ENCODE results near the gene SYNC.
"Not testable (repeated sequence)": the region's sequence is repeated elsewhere in the genome, so short reads cannot be mapped to it uniquely, and the experiment has no call there.

The SYNC gene

DNA sequence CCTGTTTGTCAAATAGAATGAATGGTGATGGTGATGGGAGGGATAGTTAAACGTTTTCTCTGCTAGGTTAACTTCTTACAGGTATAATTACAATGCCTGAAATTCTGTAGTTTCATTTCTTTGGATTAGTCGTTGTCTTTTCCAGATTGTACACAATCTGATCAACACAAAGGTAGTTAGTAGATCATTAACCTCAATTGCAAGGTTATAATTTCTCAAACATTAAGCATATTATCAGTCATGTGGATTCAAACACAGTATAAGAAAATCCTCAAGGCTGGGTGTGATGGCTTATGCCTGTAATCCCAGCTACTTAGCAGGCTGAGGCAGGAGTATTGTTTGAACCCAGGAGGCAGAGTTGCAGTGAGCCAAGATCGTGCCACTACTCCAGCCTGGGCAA lies 20.6 kb downstream of the SYNC start:
- peaks cover 33 to 99% of the 10 kb centered on the region in 2 donors for H3K36me3 ChIP-seq (replicated peaks in 1 of 2; ENCODE audit: control insufficient read depth in 2 of 2, insufficient read depth in 2 of 2, low read length in 2 of 2)

GRCh38 chr1:32681509-32681908 lies 21.1 kb downstream of the SYNC start:
- H3K27me3 ChIP-seq (ENCODE audit: control insufficient read depth in 3 of 3, insufficient read depth in 3 of 3, low read depth in 1 of 3, low read length in 3 of 3): no peaks in the 10 kb centered on the region
- no peak overlapping the region for H3K23ac ChIP-seq (ENCODE audit: low read depth, low read length, poor library complexity)
- no peak overlapping the region for H4K91ac ChIP-seq (ENCODE audit: low read depth, low read length, poor library complexity)
- no peak for DNase-seq (ENCODE audit: low spot score)
- no peak overlapping the region for H2BK5ac ChIP-seq (ENCODE audit: low read length)
- no peak overlapping the region for H3K4me2 ChIP-seq (ENCODE audit: insufficient read depth, low read length, poor library complexity, severe bottlenecking)
- H3K14ac ChIP-seq (ENCODE audit: low read length): no peak overlapping the region
- H2BK120ac ChIP-seq (ENCODE audit: low read depth, low read length): no peak overlapping the region
- no peak overlapping the region for H3K18ac ChIP-seq (ENCODE audit: low read length)
- H2BK15ac ChIP-seq (ENCODE audit: low read length): no peak overlapping the region
- no peak overlapping the region for H3K9ac ChIP-seq (ENCODE audit: low read depth, low read length, poor library complexity)
- H3K36me3 ChIP-seq (replicated peaks in 1 of 2; ENCODE audit: control insufficient read depth in 2 of 2, insufficient read depth in 2 of 2, low read length in 2 of 2): peaks cover 37 to 100% of the 10 kb centered on the region in 2 donors
- no peaks in the 10 kb centered on the region for H3K79me1 ChIP-seq (ENCODE audit: low read depth, low read length)
- no peak overlapping the region for H2AK5ac ChIP-seq (ENCODE audit: low read depth, low read length)
- no peak overlapping the region for H2AFZ ChIP-seq (ENCODE audit: low read length)
- no peaks in the 10 kb centered on the region for H3K9me3 ChIP-seq (replicated peaks in 1 of 2; ENCODE audit: control insufficient read depth in 2 of 2, insufficient read depth in 1 of 2, low read depth in 1 of 2, low read length in 2 of 2)
- H3K4me3 ChIP-seq (ENCODE audit: low read length in 2 of 2): no peak overlapping the region
- H2BK12ac ChIP-seq (ENCODE audit: low read length): no peak overlapping the region
- no peak overlapping the region for H4K8ac ChIP-seq (ENCODE audit: low read depth, low read length)
- H3K27ac ChIP-seq (replicated peaks; ENCODE audit: low read length): no peak overlapping the region
- H3K4me1 ChIP-seq (ENCODE audit: control insufficient read depth in 2 of 2, insufficient read depth in 1 of 2, low read depth in 1 of 2, low read length in 2 of 2): no peaks in the 10 kb centered on the region
- no peak overlapping the region for H3K4ac ChIP-seq (ENCODE audit: low read length)
- no CpG with 5 or more reads among the region's 2 CpGs for WGBS, 2 donors (ENCODE audit: extremely low coverage in 2 of 2, insufficient read length in 2 of 2, insufficient replicate concordance in 1 of 2)

More for the DNA sequence above, 20.6 kb downstream of the SYNC start:
- H3K27me3 ChIP-seq (ENCODE audit: control insufficient read depth in 3 of 3, insufficient read depth in 3 of 3, low read depth in 1 of 3, low read length in 3 of 3): no peaks in the 10 kb centered on the region
- H4K8ac ChIP-seq (ENCODE audit: low read depth, low read length): no peak overlapping the region
- no peaks in the 10 kb centered on the region for H3K9me3 ChIP-seq (replicated peaks in 1 of 2; ENCODE audit: control insufficient read depth in 2 of 2, insufficient read depth in 1 of 2, low read depth in 1 of 2, low read length in 2 of 2)
- no peak overlapping the region for H3K4me2 ChIP-seq (ENCODE audit: insufficient read depth, low read length, poor library complexity, severe bottlenecking)
- no peak overlapping the region for H2AFZ ChIP-seq (ENCODE audit: low read length)
- WGBS, 2 donors (ENCODE audit: extremely low coverage in 2 of 2, insufficient read length in 2 of 2, insufficient replicate concordance in 1 of 2): no CpG with 5 or more reads among the region's 3 CpGs
- H2BK12ac ChIP-seq (ENCODE audit: low read length): no peak overlapping the region
- no peaks in the 10 kb centered on the region for H3K4me1 ChIP-seq (ENCODE audit: control insufficient read depth in 2 of 2, insufficient read depth in 1 of 2, low read depth in 1 of 2, low read length in 2 of 2)
- H3K18ac ChIP-seq (ENCODE audit: low read length): no peak overlapping the region
- H2BK5ac ChIP-seq (ENCODE audit: low read length): no peak overlapping the region
- H3K14ac ChIP-seq (ENCODE audit: low read length): no peak overlapping the region
- no peak overlapping the region for H2BK120ac ChIP-seq (ENCODE audit: low read depth, low read length)
- no peaks in the 10 kb centered on the region for H3K79me1 ChIP-seq (ENCODE audit: low read depth, low read length)
- H4K91ac ChIP-seq (ENCODE audit: low read depth, low read length, poor library complexity): no peak overlapping the region
- H3K23ac ChIP-seq (ENCODE audit: low read depth, low read length, poor library complexity): no peak overlapping the region
- H3K9ac ChIP-seq (ENCODE audit: low read depth, low read length, poor library complexity): no peak overlapping the region
- H3K4ac ChIP-seq (ENCODE audit: low read length): no peak overlapping the region
- no peak overlapping the region for H2BK15ac ChIP-seq (ENCODE audit: low read length)
- no peak overlapping the region for H3K27ac ChIP-seq (replicated peaks; ENCODE audit: low read length)
- H2AK5ac ChIP-seq (ENCODE audit: low read depth, low read length): no peak overlapping the region
- DNase-seq (ENCODE audit: low spot score): no peak
- H3K4me3 ChIP-seq (ENCODE audit: low read length in 2 of 2): no peak overlapping the region

- Histone ChIP-seq H3K14ac (ENCODE audit: low read length) (no peak overlapping the region), H3K9ac (ENCODE audit: low read depth, low read length, poor library complexity) (no peak overlapping the region), H3K4me3 (ENCODE audit: low read length in 2 of 2) (no peak overlapping the region), H3K4ac (ENCODE audit: low read length) (no peak overlapping the region), H2AK5ac (ENCODE audit: low read depth, low read length) (no peak overlapping the region), H3K79me1 (ENCODE audit: low read depth, low read length) (peaks cover 4% of the 10 kb centered on the region), H2AFZ (ENCODE audit: low read length) (no peak overlapping the region), H2BK120ac (ENCODE audit: low read depth, low read length) (no peak overlapping the region), H3K27me3 (ENCODE audit: control insufficient read depth in 3 of 3, insufficient read depth in 3 of 3, low read depth in 1 of 3, low read length in 3 of 3) (no peaks in the 10 kb centered on the region), H4K8ac (ENCODE audit: low read depth, low read length) (no peak overlapping the region), H3K4me1 (ENCODE audit: control insufficient read depth in 2 of 2, insufficient read depth in 1 of 2, low read depth in 1 of 2, low read length in 2 of 2) (no peaks in the 10 kb centered on the region), H2BK12ac (ENCODE audit: low read length) (no peak overlapping the region), H3K27ac (replicated peaks; ENCODE audit: low read length) (no peak overlapping the region), H4K91ac (ENCODE audit: low read depth, low read length, poor library complexity) (no peak overlapping the region), H3K36me3 (replicated peaks in 1 of 2; ENCODE audit: control insufficient read depth in 2 of 2, insufficient read depth in 2 of 2, low read length in 2 of 2) (peaks cover 36 to 100% of the 10 kb centered on the region in 2 donors), H2BK15ac (ENCODE audit: low read length) (no peak overlapping the region), H3K9me3 (replicated peaks in 1 of 2; ENCODE audit: control insufficient read depth in 2 of 2, insufficient read depth in 1 of 2, low read depth in 1 of 2, low read length in 2 of 2) (no peaks in the 10 kb centered on the region), H3K23ac (ENCODE audit: low read depth, low read length, poor library complexity) (no peak overlapping the region), H3K4me2 (ENCODE audit: insufficient read depth, low read length, poor library complexity, severe bottlenecking) (no peak overlapping the region), H2BK5ac (ENCODE audit: low read length) (no peak overlapping the region), H3K18ac (ENCODE audit: low read length) (no peak overlapping the region)
- no peak for DNase-seq (ENCODE audit: low spot score)
- WGBS, 2 donors (ENCODE audit: extremely low coverage in 2 of 2, insufficient read length in 2 of 2, insufficient replicate concordance in 1 of 2): no CpG with 5 or more reads among the region's 1 CpG
These were observed 21.9 kb downstream of the SYNC start for GRCh38 chr1:32680642-32681041.

DNA sequence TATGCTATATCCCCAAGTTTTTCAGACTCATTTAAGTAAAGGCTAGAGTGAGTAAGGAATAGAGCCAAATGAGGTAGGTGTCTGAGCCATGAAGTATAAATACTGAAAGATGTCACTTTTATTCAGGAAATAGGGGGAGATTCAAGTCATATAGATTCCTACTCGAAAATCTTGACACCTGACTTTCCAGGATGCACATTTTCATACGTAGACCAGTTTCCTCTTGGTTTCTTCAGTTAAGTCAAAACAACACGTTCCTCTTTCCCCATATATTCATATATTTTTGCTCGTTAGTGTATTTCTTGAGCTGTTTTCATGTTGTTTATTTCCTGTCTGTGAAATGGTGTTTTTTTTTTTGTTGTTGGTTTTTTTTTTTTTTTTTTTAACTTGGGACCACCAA lies 22.6 kb downstream of the SYNC start:
- H3K36me3 ChIP-seq (replicated peaks in 1 of 2; ENCODE audit: control insufficient read depth in 2 of 2, insufficient read depth in 2 of 2, low read length in 2 of 2): peaks cover 30 to 100% of the 10 kb centered on the region in 2 donors
- WGBS, 2 donors (ENCODE audit: extremely low coverage in 2 of 2, insufficient read length in 2 of 2, insufficient replicate concordance in 1 of 2): no CpG with 5 or more reads among the region's 4 CpGs
- DNase-seq (ENCODE audit: low spot score): not testable (repeated sequence)

More for the DNA sequence above, 22.6 kb downstream of the SYNC start:
- H2AK5ac ChIP-seq (ENCODE audit: low read depth, low read length); H3K27ac ChIP-seq (replicated peaks; ENCODE audit: low read length); H3K27me3 ChIP-seq (ENCODE audit: control insufficient read depth in 3 of 3, insufficient read depth in 3 of 3, low read depth in 1 of 3, low read length in 3 of 3); H3K9ac ChIP-seq (ENCODE audit: low read depth, low read length, poor library complexity); H2BK120ac ChIP-seq (ENCODE audit: low read depth, low read length); H3K23ac ChIP-seq (ENCODE audit: low read depth, low read length, poor library complexity); H3K79me1 ChIP-seq (ENCODE audit: low read depth, low read length); H2BK15ac ChIP-seq (ENCODE audit: low read length); H2AFZ ChIP-seq (ENCODE audit: low read length); H3K4ac ChIP-seq (ENCODE audit: low read length); H4K91ac ChIP-seq (ENCODE audit: low read depth, low read length, poor library complexity); H3K4me2 ChIP-seq (ENCODE audit: insufficient read depth, low read length, poor library complexity, severe bottlenecking); H3K4me3 ChIP-seq (ENCODE audit: low read length in 2 of 2); H3K14ac ChIP-seq (ENCODE audit: low read length); H2BK12ac ChIP-seq (ENCODE audit: low read length); H3K9me3 ChIP-seq (replicated peaks in 1 of 2; ENCODE audit: control insufficient read depth in 2 of 2, insufficient read depth in 1 of 2, low read depth in 1 of 2, low read length in 2 of 2); H4K8ac ChIP-seq (ENCODE audit: low read depth, low read length); H3K4me1 ChIP-seq (ENCODE audit: control insufficient read depth in 2 of 2, insufficient read depth in 1 of 2, low read depth in 1 of 2, low read length in 2 of 2); H3K18ac ChIP-seq (ENCODE audit: low read length); H2BK5ac ChIP-seq (ENCODE audit: low read length): not testable (repeated sequence)
